Esophagus squamous epithelium (tissue), 4 donors: Measurements from ENCODE around the gene C8G.

Experiments used
- POLR2A ChIP-seq, 4 donors: fragments of 450-650 bp; IDR thresholded peaks; one replicate each; pipeline ENCODE4 v1.6.1; 2017; ENCODE audit warnings: antibody characterized with exemption in 4 of 4, mild to moderate bottlenecking in 4 of 4, moderate library complexity in 3 of 4
- TF ChIP-seq, protein P1 (sequence below), 6 experiments: fragments of 450-650 bp in 4 of 6; fragments of 200-600 bp in 2 of 6; sonication (generic) in 2 of 6; IDR thresholded peaks; one replicate each; pipeline ENCODE4 v1.5.1; 2016 to 2019; ENCODE audit warnings: antibody characterized with exemption in 6 of 6, mild to moderate bottlenecking in 4 of 6, moderate library complexity in 4 of 6

DNA sequence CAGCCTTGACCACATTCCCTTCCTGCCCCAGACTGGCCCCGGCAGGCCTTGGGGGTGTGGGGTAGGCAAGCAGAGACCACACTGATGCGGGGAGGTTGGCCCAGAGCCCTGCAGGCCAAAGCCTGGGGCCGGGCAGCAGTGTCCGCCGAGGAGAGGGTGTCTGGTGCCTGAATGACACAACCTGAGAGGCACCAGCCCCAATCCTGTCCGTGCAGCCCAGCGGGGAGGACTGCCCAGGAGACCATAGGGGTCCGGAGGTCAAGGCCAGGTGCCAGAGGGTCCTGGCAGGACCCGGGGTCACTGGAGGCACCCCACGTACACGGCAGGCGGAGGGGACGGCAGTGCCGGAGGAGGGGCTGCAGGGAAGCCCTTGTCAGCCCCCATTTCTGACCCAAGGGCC, 26.7 kb downstream of the C8G start:
- TF ChIP-seq, protein P1, sequence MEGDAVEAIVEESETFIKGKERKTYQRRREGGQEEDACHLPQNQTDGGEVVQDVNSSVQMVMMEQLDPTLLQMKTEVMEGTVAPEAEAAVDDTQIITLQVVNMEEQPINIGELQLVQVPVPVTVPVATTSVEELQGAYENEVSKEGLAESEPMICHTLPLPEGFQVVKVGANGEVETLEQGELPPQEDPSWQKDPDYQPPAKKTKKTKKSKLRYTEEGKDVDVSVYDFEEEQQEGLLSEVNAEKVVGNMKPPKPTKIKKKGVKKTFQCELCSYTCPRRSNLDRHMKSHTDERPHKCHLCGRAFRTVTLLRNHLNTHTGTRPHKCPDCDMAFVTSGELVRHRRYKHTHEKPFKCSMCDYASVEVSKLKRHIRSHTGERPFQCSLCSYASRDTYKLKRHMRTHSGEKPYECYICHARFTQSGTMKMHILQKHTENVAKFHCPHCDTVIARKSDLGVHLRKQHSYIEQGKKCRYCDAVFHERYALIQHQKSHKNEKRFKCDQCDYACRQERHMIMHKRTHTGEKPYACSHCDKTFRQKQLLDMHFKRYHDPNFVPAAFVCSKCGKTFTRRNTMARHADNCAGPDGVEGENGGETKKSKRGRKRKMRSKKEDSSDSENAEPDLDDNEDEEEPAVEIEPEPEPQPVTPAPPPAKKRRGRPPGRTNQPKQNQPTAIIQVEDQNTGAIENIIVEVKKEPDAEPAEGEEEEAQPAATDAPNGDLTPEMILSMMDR (IDR thresholded peaks at IDR 0.05) = no peak
- TF ChIP-seq POLR2A (IDR thresholded peaks at IDR 0.05) = no peak
